OCI-LY7 (cell line): ENCODE results near the gene ALDH2.

Experiments used
- EZH2phosphoT487 ChIP-seq: fragments of 200-600 bp; sonication (generic); IDR thresholded peaks from 2 replicates; pipeline ENCODE4 v1.6.1; 2018; ENCODE audit warnings: low read depth, borderline replicate concordance, mild to moderate bottlenecking, mixed run types, antibody characterized with exemption, low read length, moderate library complexity, mixed read lengths
- TF ChIP-seq, protein P1 (sequence below): fragments of 200-600 bp; sonication (generic); conservative IDR thresholded peaks from 2 replicates; pipeline ENCODE4 v1.5.1; 2014; ENCODE audit warnings: mild to moderate bottlenecking, antibody characterized with exemption, low read length, moderate library complexity, mixed read lengths

DNA sequence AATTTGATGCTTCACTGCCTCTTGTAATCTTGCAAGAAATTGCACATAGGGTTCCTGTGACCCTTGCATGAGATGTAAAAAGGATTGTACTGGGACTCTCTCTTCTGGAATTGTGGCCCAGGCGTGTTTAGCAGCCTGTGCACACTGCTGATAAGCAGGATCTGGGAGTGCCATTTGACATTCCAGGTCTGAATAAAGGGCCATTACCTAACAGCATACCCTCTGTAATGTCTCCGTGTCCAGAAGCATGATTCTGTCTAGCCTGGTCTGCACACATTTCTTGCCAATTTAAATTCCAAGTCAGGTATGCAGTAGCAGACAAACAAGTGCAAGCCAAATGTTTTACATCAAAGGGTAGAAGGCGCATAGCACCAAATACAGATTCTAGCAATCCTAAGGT is 57.2 kb downstream of the ALDH2 start:
- TF ChIP-seq, protein P1, sequence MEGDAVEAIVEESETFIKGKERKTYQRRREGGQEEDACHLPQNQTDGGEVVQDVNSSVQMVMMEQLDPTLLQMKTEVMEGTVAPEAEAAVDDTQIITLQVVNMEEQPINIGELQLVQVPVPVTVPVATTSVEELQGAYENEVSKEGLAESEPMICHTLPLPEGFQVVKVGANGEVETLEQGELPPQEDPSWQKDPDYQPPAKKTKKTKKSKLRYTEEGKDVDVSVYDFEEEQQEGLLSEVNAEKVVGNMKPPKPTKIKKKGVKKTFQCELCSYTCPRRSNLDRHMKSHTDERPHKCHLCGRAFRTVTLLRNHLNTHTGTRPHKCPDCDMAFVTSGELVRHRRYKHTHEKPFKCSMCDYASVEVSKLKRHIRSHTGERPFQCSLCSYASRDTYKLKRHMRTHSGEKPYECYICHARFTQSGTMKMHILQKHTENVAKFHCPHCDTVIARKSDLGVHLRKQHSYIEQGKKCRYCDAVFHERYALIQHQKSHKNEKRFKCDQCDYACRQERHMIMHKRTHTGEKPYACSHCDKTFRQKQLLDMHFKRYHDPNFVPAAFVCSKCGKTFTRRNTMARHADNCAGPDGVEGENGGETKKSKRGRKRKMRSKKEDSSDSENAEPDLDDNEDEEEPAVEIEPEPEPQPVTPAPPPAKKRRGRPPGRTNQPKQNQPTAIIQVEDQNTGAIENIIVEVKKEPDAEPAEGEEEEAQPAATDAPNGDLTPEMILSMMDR, result no peak
- no peak for TF ChIP-seq EZH2phosphoT487
